ENCODE data around the gene KHDC3L.

Gene KHDC3L

GRCh38 chr6:73353636-73354593 is 8.5 kb upstream of the KHDC3L start, which contains the start of gene DPPA5:
TSS of gene DPPA5 (minus strand) at chr6:73354276. CDS start at chr6:73354225, 51 bp downstream.
- no peaks in the 10 kb centered on the region for H4K20me1 ChIP-seq (ENCODE audit: insufficient read depth, low read length)
- no peak within 1 kb of the TSS for H3K4me2 ChIP-seq (ENCODE audit: low read length)
- no peaks in the 10 kb centered on the region for H3F3A ChIP-seq (ENCODE audit: insufficient read depth, low read length)
- H3K9me2 ChIP-seq (ENCODE audit: low read depth, low read length) = no peaks in the 10 kb centered on the region
- H3K9ac ChIP-seq (ENCODE audit: low read length) = no peak within 1 kb of the TSS
- TF ChIP-seq EZH2 (IDR thresholded peaks at IDR 0.05; ENCODE audit: borderline replicate concordance, low read length) (no peak), CTCF (IDR thresholded peaks at IDR 0.05; ENCODE audit: low read length) (no peak)
- no peaks in the 10 kb centered on the region for H3K4me1 ChIP-seq (ENCODE audit: insufficient read depth, low read length, severe bottlenecking)
- H2AFZ ChIP-seq (ENCODE audit: low read length) = no peak within 1 kb of the TSS
- H3K79me2 ChIP-seq (ENCODE audit: insufficient read depth, low read length) = no peaks in the 10 kb centered on the region
- H3K4me3 ChIP-seq (ENCODE audit: low read depth, low read length, poor library complexity, severe bottlenecking) = no peak within 1 kb of the TSS
- no peaks in the 10 kb centered on the region; the same call in 1 of the 2 replicates for H3K36me3 ChIP-seq (ENCODE audit: insufficient read depth, low read length)
- H3K27me3 ChIP-seq (ENCODE audit: insufficient read depth, low read length) = no peaks in the 10 kb centered on the region
- no peaks in the 10 kb centered on the region for H3K9me3 ChIP-seq (ENCODE audit: low read length)
- H3K27ac ChIP-seq (ENCODE audit: low read depth, low read length, poor library complexity, severe bottlenecking) = no peak within 1 kb of the TSS

GRCh38 chr6:73362869-73363536 is 545 bp downstream of the KHDC3L start:
- Histone ChIP-seq H3K36me3 (ENCODE audit: insufficient read depth, low read length) (no peaks in the 10 kb centered on the region), H3K4me1 (ENCODE audit: insufficient read depth, low read length, severe bottlenecking) (no peaks in the 10 kb centered on the region), H3K9me3 (ENCODE audit: low read length) (no peaks in the 10 kb centered on the region), H3K27ac (ENCODE audit: low read depth, low read length, poor library complexity, severe bottlenecking) (no peak overlapping the region), H3F3A (ENCODE audit: insufficient read depth, low read length) (no peaks in the 10 kb centered on the region), H3K27me3 (ENCODE audit: insufficient read depth, low read length) (peaks cover 4% of the 10 kb centered on the region; the same call in 1 of the 2 replicates), H3K9ac (ENCODE audit: low read length) (no peak overlapping the region), H3K4me2 (ENCODE audit: low read length) (no peak overlapping the region), H3K4me3 (ENCODE audit: low read depth, low read length, poor library complexity, severe bottlenecking) (no peak overlapping the region), H4K20me1 (ENCODE audit: insufficient read depth, low read length) (no peaks in the 10 kb centered on the region), H3K9me2 (ENCODE audit: low read depth, low read length) (no peaks in the 10 kb centered on the region), H2AFZ (ENCODE audit: low read length) (no peak overlapping the region), H3K79me2 (ENCODE audit: insufficient read depth, low read length) (no peaks in the 10 kb centered on the region)
- TF ChIP-seq CTCF (IDR thresholded peaks at IDR 0.05; ENCODE audit: low read length) = no peak
- TF ChIP-seq EZH2 (IDR thresholded peaks at IDR 0.05; ENCODE audit: borderline replicate concordance, low read length) = no peak

- H3K9ac ChIP-seq (ENCODE audit: low read length) = no peak overlapping the region
Observed at GRCh38 chr6:73363537-73363875, 1.0 kb downstream of the KHDC3L start.

More at GRCh38 chr6:73363537-73363875, 1.0 kb downstream of the KHDC3L start:
- Histone ChIP-seq H3K27me3 (ENCODE audit: insufficient read depth, low read length) (peaks cover 4% of the 10 kb centered on the region; the same call in 1 of the 2 replicates), H3K4me1 (ENCODE audit: insufficient read depth, low read length, severe bottlenecking) (no peaks in the 10 kb centered on the region), H3K27ac (ENCODE audit: low read depth, low read length, poor library complexity, severe bottlenecking) (no peak overlapping the region), H4K20me1 (ENCODE audit: insufficient read depth, low read length) (no peaks in the 10 kb centered on the region), H3K4me2 (ENCODE audit: low read length) (no peak overlapping the region), H3K9me2 (ENCODE audit: low read depth, low read length) (no peaks in the 10 kb centered on the region), H3K79me2 (ENCODE audit: insufficient read depth, low read length) (no peaks in the 10 kb centered on the region), H3K4me3 (ENCODE audit: low read depth, low read length, poor library complexity, severe bottlenecking) (no peak overlapping the region), H3F3A (ENCODE audit: insufficient read depth, low read length) (no peaks in the 10 kb centered on the region), H2AFZ (ENCODE audit: low read length) (no peak overlapping the region), H3K36me3 (ENCODE audit: insufficient read depth, low read length) (no peaks in the 10 kb centered on the region), H3K9me3 (ENCODE audit: low read length) (no peaks in the 10 kb centered on the region)
- TF ChIP-seq CTCF (IDR thresholded peaks at IDR 0.05; ENCODE audit: low read length) (no peak), EZH2 (IDR thresholded peaks at IDR 0.05; ENCODE audit: borderline replicate concordance, low read length) (no peak)
